ENCODE data around the gene SLC39A5. TPM values are rescaled to one million over a fixed set of nuclear protein-coding genes. Genes with fewer than 3 reads are reported as not detected.
"Not testable (repeated sequence)": the region's sequence is repeated elsewhere in the genome, so short reads cannot be mapped to it uniquely, and the experiment has no call there.

Gene SLC39A5
- total RNA-seq, 1 donor from 2014 or later: not detected

GRCh38 chr12:56260921-56261320 is 31.1 kb downstream of the SLC39A5 start:
- H3K4me1 Mint-ChIP-seq (ENCODE audit: unreplicated experiment): peaks cover 12% of the 10 kb centered on the region
- no peak overlapping the region for H3K4me3 Mint-ChIP-seq (ENCODE audit: unreplicated experiment)
- DNase-seq (ENCODE audit: low spot score): no peak
- H3K27ac Mint-ChIP-seq (ENCODE audit: unreplicated experiment): no peak overlapping the region
- H3K9me3 Mint-ChIP-seq (ENCODE audit: unreplicated experiment): no peaks in the 10 kb centered on the region
- peaks cover 4% of the 10 kb centered on the region for H3K36me3 Mint-ChIP-seq (ENCODE audit: low read depth, unreplicated experiment)
- peaks cover 6% of the 10 kb centered on the region for H3K27me3 Mint-ChIP-seq (ENCODE audit: unreplicated experiment)
- TF ChIP-seq CTCF (IDR thresholded peaks at IDR 0.05; ENCODE audit: unreplicated experiment): no peak

- Mint-ChIP-seq H3K4me3 (ENCODE audit: unreplicated experiment) (no peak overlapping the region), H3K27ac (ENCODE audit: unreplicated experiment) (no peak overlapping the region), H3K36me3 (ENCODE audit: low read depth, unreplicated experiment) (no peaks in the 10 kb centered on the region), H3K9me3 (ENCODE audit: unreplicated experiment) (no peaks in the 10 kb centered on the region), H3K27me3 (ENCODE audit: unreplicated experiment) (peaks cover 3% of the 10 kb centered on the region), H3K4me1 (ENCODE audit: unreplicated experiment) (peaks cover 11% of the 10 kb centered on the region)
- no peak for DNase-seq (ENCODE audit: low spot score)
- TF ChIP-seq CTCF (IDR thresholded peaks at IDR 0.05; ENCODE audit: unreplicated experiment): no peak
Observed at GRCh38 chr12:56261503-56262232, 31.8 kb downstream of the SLC39A5 start.

GRCh38 chr12:56262955-56263354 is 33.1 kb downstream of the SLC39A5 start:
- H3K27ac Mint-ChIP-seq (ENCODE audit: unreplicated experiment); DNase-seq (ENCODE audit: low spot score); H3K27me3 Mint-ChIP-seq (ENCODE audit: unreplicated experiment); H3K4me3 Mint-ChIP-seq (ENCODE audit: unreplicated experiment); H3K36me3 Mint-ChIP-seq (ENCODE audit: low read depth, unreplicated experiment); H3K9me3 Mint-ChIP-seq (ENCODE audit: unreplicated experiment): not testable (repeated sequence)
- H3K4me1 Mint-ChIP-seq (ENCODE audit: unreplicated experiment): peaks cover 17% of the 10 kb centered on the region

- not testable (repeated sequence) for H3K36me3 Mint-ChIP-seq (ENCODE audit: low read depth, unreplicated experiment); DNase-seq (ENCODE audit: low spot score); H3K27me3 Mint-ChIP-seq (ENCODE audit: unreplicated experiment); H3K9me3 Mint-ChIP-seq (ENCODE audit: unreplicated experiment)
- Mint-ChIP-seq H3K4me1 (ENCODE audit: unreplicated experiment) (peaks cover 12% of the 10 kb centered on the region), H3K4me3 (ENCODE audit: unreplicated experiment) (peak overlapping the region; percentile 94), H3K27ac (ENCODE audit: unreplicated experiment) (peak overlapping the region; percentile 84)
Observed at GRCh38 chr12:56266068-56266692, 36.3 kb downstream of the SLC39A5 start.

GRCh38 chr12:56266693-56267442 is 37.0 kb downstream of the SLC39A5 start, which contains the start of gene COQ10A:
TSS of gene COQ10A (plus strand) at chr12:56266942. CDS start at chr12:56267119, 177 bp downstream.
- peak; percentile 86 for DNase-seq (ENCODE audit: low spot score)
- TF ChIP-seq CTCF (IDR thresholded peaks at IDR 0.05; ENCODE audit: unreplicated experiment): peak; percentile 59
- Mint-ChIP-seq H3K36me3 (ENCODE audit: low read depth, unreplicated experiment) (peaks cover 13% of the 10 kb centered on the region), H3K4me3 (ENCODE audit: unreplicated experiment) (peak within 1 kb of the TSS; percentile 94), H3K4me1 (ENCODE audit: unreplicated experiment) (peaks cover 12% of the 10 kb centered on the region), H3K9me3 (ENCODE audit: unreplicated experiment) (no peaks in the 10 kb centered on the region), H3K27me3 (ENCODE audit: unreplicated experiment) (peaks cover 2% of the 10 kb centered on the region), H3K27ac (ENCODE audit: unreplicated experiment) (peak within 1 kb of the TSS; percentile 84)
